GM21526 (cell line): ENCODE results near the gene RNF113B.

Experiments
- ATAC-seq: cut with Tn5 transposase; IDR thresholded peaks from one replicate; pipeline ENCODE4 v1.9.1; 2021; ENCODE audit warnings: moderate library complexity; ENCODE audit not compliant: unreplicated experiment, low FRiP score

Gene RNF113B

GRCh38 chr13:98180092-98180491, 3.0 kb upstream of the RNF113B start:
- no peak for ATAC-seq

GRCh38 chr13:98175823-98176222, 1.2 kb downstream of the RNF113B start:
- ATAC-seq: no peak

- no peak for ATAC-seq
Observed at GRCh38 chr13:98175043-98175442, 2.0 kb downstream of the RNF113B start.

- no peak for ATAC-seq
Observed at GRCh38 chr13:98174307-98174706, 2.8 kb downstream of the RNF113B start.

- no peak for ATAC-seq
Observed at GRCh38 chr13:98173431-98174152, 3.5 kb downstream of the RNF113B start.

- no peak for ATAC-seq
Observed at GRCh38 chr13:98172590-98173422, 4.3 kb downstream of the RNF113B start.

GRCh38 chr13:98171900-98172589, 5.0 kb downstream of the RNF113B start:
- no peak for ATAC-seq

GRCh38 chr13:98169331-98169730, 7.7 kb downstream of the RNF113B start:
- ATAC-seq: no peak

GRCh38 chr13:98162935-98163334, 14.1 kb downstream of the RNF113B start:
- no peak for ATAC-seq

- ATAC-seq: no peak
Observed at GRCh38 chr13:98158172-98158899, 18.7 kb downstream of the RNF113B start.

GRCh38 chr13:98157609-98158008, 19.5 kb downstream of the RNF113B start:
- no peak for ATAC-seq

- no peak for ATAC-seq
Observed at GRCh38 chr13:98157188-98157587, 19.9 kb downstream of the RNF113B start.

- no peak for ATAC-seq
Observed at GRCh38 chr13:98156259-98156658, 20.8 kb downstream of the RNF113B start.

GRCh38 chr13:98155475-98156109, 21.5 kb downstream of the RNF113B start:
- no peak for ATAC-seq

GRCh38 chr13:98150832-98151479, 26.1 kb downstream of the RNF113B start:
- no peak for ATAC-seq

- ATAC-seq: no peak
Observed at GRCh38 chr13:98147521-98147920, 29.5 kb downstream of the RNF113B start.

- ATAC-seq: no peak
Observed at GRCh38 chr13:98144801-98145350, 32.2 kb downstream of the RNF113B start.

- no peak for ATAC-seq
Observed at GRCh38 chr13:98144027-98144741, 32.9 kb downstream of the RNF113B start.

GRCh38 chr13:98143601-98144026, 33.5 kb downstream of the RNF113B start:
- ATAC-seq: no peak
